Panc1 (cell line): ENCODE results near the gene HSPB2. TPM values are rescaled to one million over a fixed set of nuclear protein-coding genes. Genes with fewer than 3 reads are reported as not detected.

Experiments
- ATAC-seq: fragments of 200-7000 bp; cut with Tn5 transposase; 2 replicates; pipeline ENCODE4 v1.9.1; 2020; ENCODE audit warnings: mild to moderate bottlenecking, moderate library complexity
- BruUV-seq: library from RNA; stranded (reverse); fragments of 400-500 nt; replicated peaks from 2 replicates; lab custom pipeline; 2021; lab: Mats Ljungman, UMichigan
- CTCF ChIA-PET: fragments of 300-600 bp; sonication (Branson Sonifier 250); formaldehyde crosslinking; loops from one replicate; lab custom pipeline; 2022; ENCODE audit warnings: antibody characterized with exemption; lab: Charles Lee
- POLR2A ChIA-PET: fragments of 300-600 bp; sonication (Branson Sonifier 250); formaldehyde crosslinking; loops from one replicate; lab custom pipeline; 2022; ENCODE audit warnings: antibody characterized with exemption; lab: Charles Lee
- DNase-seq: peaks from one replicate; pipeline ENCODE4 v3.0.0-alpha.2; 2010; ENCODE audit warnings: low read depth, low spot score
- H3K27ac ChIP-seq: 2 replicates; pipeline ENCODE4 v1.5.1; 2011; ENCODE audit warnings: mild to moderate bottlenecking, low read length, inconsistent platforms
- H3K27me3 ChIP-seq: fragments of 200-500 bp; sonication (Bioruptor generic); 2 replicates; pipeline ENCODE4 v1.6.0; 2014; ENCODE audit warnings: low read length, inconsistent platforms; ENCODE audit not compliant: control insufficient read depth, insufficient read depth
- H3K36me3 ChIP-seq: fragments of 200-500 bp; sonication (Bioruptor generic); 2 replicates; pipeline ENCODE4 v1.5.1; 2014; ENCODE audit warnings: inconsistent platforms, mild to moderate bottlenecking, low read length, moderate library complexity; ENCODE audit not compliant: control insufficient read depth, insufficient read depth
- H3K4me1 ChIP-seq: 2 replicates; pipeline ENCODE4 v1.5.1; 2011; ENCODE audit warnings: inconsistent platforms, mild to moderate bottlenecking, low read length, moderate library complexity; ENCODE audit not compliant: control insufficient read depth, insufficient read depth
- H3K4me3 ChIP-seq, 2 experiments: 2 replicates each; pipeline ENCODE4 v1.5.1; 2011 to 2012; ENCODE audit warnings: low read depth in 2 of 2, low read length in 2 of 2, mild to moderate bottlenecking in 2 of 2, inconsistent platforms in 1 of 2, moderate library complexity in 1 of 2
- H3K9me3 ChIP-seq: fragments of 200-500 bp; sonication (Bioruptor generic); 2 replicates; pipeline ENCODE4 v1.5.1; 2014; ENCODE audit warnings: low read depth, mild to moderate bottlenecking, inconsistent platforms, low read length, moderate library complexity; ENCODE audit not compliant: control insufficient read depth, insufficient read depth
- POLR2AphosphoS5 ChIP-seq: IDR thresholded peaks from 2 replicates; pipeline ENCODE4 v1.6.1; 2012; ENCODE audit warnings: mild to moderate bottlenecking, low read depth, low read length, moderate library complexity
- REST ChIP-seq, 2 experiments: IDR thresholded peaks; 2 replicates each; pipeline ENCODE4 v1.6.1; 2011 to 2012; ENCODE audit warnings: low read depth in 2 of 2, control low read depth in 1 of 2, low read length in 1 of 2, mild to moderate bottlenecking in 1 of 2, moderate library complexity in 1 of 2; ENCODE audit not compliant: insufficient read depth in 1 of 2
- SIN3A ChIP-seq: IDR thresholded peaks from 2 replicates; pipeline ENCODE4 v1.6.1; 2012; ENCODE audit warnings: low read depth, mild to moderate bottlenecking, low read length, moderate library complexity, borderline replicate concordance; ENCODE audit not compliant: insufficient read depth
- TCF7L2 ChIP-seq: IDR thresholded peaks from 2 replicates; pipeline ENCODE4 v1.6.1; 2011; ENCODE audit warnings: mild to moderate bottlenecking, low read depth, low read length, inconsistent platforms
- in situ Hi-C: cut with HindIII; loops from 2 replicates; pipeline ENCODE4 v1.10.0; 2016; ENCODE audit warnings: low sequenced_read_pairs, low pct_unique_long_range_greater_than_20kb
- intact Hi-C: fragments of 100-400 bp; cut with micrococcal nuclease; formaldehyde crosslinking; loops from one replicate; pipeline ENCODE4 v1.10.0; 2022; ENCODE audit not compliant: unreplicated experiment
- total RNA-seq: library from RNA; stranded (reverse); gene quantifications from one replicate; pipeline ENCODE4 v1.2.1, GENCODE V29; 2021; ENCODE audit not compliant: unreplicated experiment
- TF ChIP-seq, protein P1 (sequence below): fragments of 450-650 bp; IDR thresholded peaks from 2 replicates; pipeline ENCODE4 v1.5.1; 2017; ENCODE audit warnings: mild to moderate bottlenecking

The HSPB2 gene
- total RNA-seq, 1 experiment from 2014 or later, result not detected

DNA sequence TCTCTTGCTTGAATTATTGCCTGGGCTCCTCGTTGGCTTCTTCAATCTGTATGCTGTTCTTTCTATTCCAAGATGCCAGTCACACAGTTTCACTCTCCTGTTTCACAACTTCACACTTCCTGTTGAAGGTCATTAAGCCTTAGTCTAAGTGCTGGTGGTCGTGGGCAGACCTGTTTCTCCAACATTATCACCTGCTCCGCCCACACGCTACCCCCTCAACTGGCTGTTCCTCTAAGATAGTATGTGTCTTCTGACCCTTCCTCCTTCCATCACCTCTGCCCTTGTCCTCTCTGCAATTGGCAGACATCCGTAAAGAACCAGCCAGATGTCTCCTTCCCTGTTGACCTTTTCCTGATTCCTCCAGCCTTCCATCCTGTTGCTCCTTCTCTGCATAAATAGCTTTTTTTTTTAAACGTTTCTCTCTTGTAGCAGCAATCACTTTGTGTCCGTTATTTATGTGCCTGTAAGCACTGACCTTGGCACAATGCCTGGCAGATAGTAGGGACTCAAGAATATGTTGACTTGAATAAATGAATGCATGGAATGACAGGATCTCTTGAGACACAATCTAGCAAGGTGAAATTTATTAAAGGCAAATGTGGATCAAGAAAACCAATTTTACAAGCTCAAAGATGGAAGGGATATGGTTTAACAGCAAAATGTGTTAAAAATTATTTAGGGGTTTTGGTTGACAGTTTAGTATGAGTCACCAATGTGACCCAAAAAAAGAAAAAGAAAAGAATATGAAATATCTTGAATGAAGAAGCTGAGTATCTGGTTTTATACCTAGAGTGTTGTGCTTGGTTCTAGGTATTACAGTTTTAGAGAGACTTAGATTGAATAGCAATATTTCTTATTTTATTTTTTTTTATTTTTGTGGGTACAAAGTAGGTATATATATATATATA, 37.2 kb downstream of the HSPB2 start:
- in situ Hi-C loops, result no loop called here
- no peak for ATAC-seq
- Histone ChIP-seq H3K27ac (no peak overlapping the region), H3K27me3 (no peaks in the 10 kb centered on the region), H3K4me3 (no peak overlapping the region), H3K4me1 (no peaks in the 10 kb centered on the region), H3K9me3 (no peaks in the 10 kb centered on the region), H3K36me3 (no peaks in the 10 kb centered on the region)
- CTCF ChIA-PET, result interaction anchor here (0.6 kb wide), 1 partner anchor 18 kb away, joined by 7 read pairs; no protein-coding TSS in a partner anchor
- DNase-seq, result no peak
- BruUV-seq, result no TSS peak
- TF ChIP-seq SIN3A (no peak), POLR2AphosphoS5 (no peak), REST (IDR thresholded peaks at IDR 0.05; ENCODE audit: insufficient read depth in 1 of 2, low read depth in 2 of 2, low read length in 1 of 2) (no peak)
- TF ChIP-seq, protein P1, sequence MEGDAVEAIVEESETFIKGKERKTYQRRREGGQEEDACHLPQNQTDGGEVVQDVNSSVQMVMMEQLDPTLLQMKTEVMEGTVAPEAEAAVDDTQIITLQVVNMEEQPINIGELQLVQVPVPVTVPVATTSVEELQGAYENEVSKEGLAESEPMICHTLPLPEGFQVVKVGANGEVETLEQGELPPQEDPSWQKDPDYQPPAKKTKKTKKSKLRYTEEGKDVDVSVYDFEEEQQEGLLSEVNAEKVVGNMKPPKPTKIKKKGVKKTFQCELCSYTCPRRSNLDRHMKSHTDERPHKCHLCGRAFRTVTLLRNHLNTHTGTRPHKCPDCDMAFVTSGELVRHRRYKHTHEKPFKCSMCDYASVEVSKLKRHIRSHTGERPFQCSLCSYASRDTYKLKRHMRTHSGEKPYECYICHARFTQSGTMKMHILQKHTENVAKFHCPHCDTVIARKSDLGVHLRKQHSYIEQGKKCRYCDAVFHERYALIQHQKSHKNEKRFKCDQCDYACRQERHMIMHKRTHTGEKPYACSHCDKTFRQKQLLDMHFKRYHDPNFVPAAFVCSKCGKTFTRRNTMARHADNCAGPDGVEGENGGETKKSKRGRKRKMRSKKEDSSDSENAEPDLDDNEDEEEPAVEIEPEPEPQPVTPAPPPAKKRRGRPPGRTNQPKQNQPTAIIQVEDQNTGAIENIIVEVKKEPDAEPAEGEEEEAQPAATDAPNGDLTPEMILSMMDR, result no peak
- intact Hi-C loops, result no loop called here
- POLR2A ChIA-PET, result interaction anchor here (0.6 kb wide), 2 partner anchors 79 to 128 kb away, joined by 5 to 9 read pairs; no protein-coding TSS in a partner anchor

DNA sequence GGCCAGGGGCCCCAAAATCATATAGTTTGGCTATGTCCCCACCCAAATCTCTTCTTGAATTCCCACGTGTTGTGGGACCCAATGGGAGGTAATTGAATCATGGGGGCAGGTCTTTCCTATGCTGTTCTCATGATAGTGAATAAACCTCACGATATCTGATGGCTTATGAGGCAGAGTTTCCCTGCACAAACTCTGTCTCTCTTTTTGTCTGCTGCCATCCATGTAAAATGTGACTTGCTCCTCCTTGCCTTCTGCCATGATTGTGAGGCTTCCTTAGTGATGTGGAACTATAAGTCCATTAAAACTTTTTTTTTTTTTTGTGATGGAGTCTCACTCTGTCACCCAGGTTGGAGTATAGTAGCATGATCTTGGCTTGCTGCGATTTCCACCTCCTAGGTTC, 39.0 kb downstream of the HSPB2 start:
- CTCF ChIA-PET, result no interaction called here
- Histone ChIP-seq H3K9me3 (no peaks in the 10 kb centered on the region), H3K4me3 (no peak overlapping the region), H3K4me1 (no peaks in the 10 kb centered on the region), H3K36me3 (no peaks in the 10 kb centered on the region), H3K27me3 (no peaks in the 10 kb centered on the region), H3K27ac (no peak overlapping the region)
- intact Hi-C loops (no loop called here), in situ Hi-C loops (no loop called here)
- no TSS peak for BruUV-seq
- no peak for TF ChIP-seq SIN3A
- no peak for TF ChIP-seq POLR2AphosphoS5
- TF ChIP-seq, protein P1, result no peak
- TF ChIP-seq REST (IDR thresholded peaks at IDR 0.05; ENCODE audit: insufficient read depth in 1 of 2, low read depth in 2 of 2, low read length in 1 of 2), result no peak
- no peak for TF ChIP-seq TCF7L2
- POLR2A ChIA-PET, result no interaction called here
- ATAC-seq, result no peak
- no peak for DNase-seq
